HCT116 (cell line): ENCODE results near the gene PDSS2. TPM values are rescaled to one million over a fixed set of nuclear protein-coding genes. Genes with fewer than 3 reads are reported as not detected.

ENCODE experiments used
- ATAC-seq: fragments of 200-7000 bp; cut with Tn5 transposase; 2 replicates; pipeline ENCODE4 v1.9.1; 2020; ENCODE audit warnings: mild to moderate bottlenecking, moderate library complexity
- BruUV-seq: library from RNA; stranded (reverse); fragments of 400-500 nt; replicated peaks from 2 replicates; lab custom pipeline; 2021; lab: Mats Ljungman, UMichigan
- CTCF ChIA-PET: fragments of 300-600 bp; sonication (Branson Sonifier 250); formaldehyde crosslinking; loops from one replicate; lab custom pipeline; 2021; ENCODE audit warnings: antibody characterized with exemption; lab: Charles Lee
- POLR2A ChIA-PET: fragments of 300-600, 350-600 bp; sonication (Branson Sonifier 250); formaldehyde crosslinking; loops from one replicate; lab custom pipeline; 2021; ENCODE audit warnings: antibody characterized with exemption; lab: Charles Lee
- RAD21 ChIA-PET, 2 experiments: fragments of 300-600 bp; sonication (Branson Sonifier 250); formaldehyde crosslinking; loops; one replicate each; lab custom pipeline; 2023; ENCODE audit warnings: low total read pairs in 2 of 2; ENCODE audit not compliant: uncharacterized antibody in 2 of 2, unreplicated experiment in 2 of 2, low non-redundant PET in 1 of 2; lab: Charles Lee
- DNase-seq: peaks from one replicate; pipeline ENCODE4 v3.0.0-alpha.2; 2010; ENCODE audit warnings: low read depth, low spot score
- H2AFZ ChIP-seq: fragments of 200-600 bp; shearing (Covaris generic), sonication (generic); 2 replicates; pipeline ENCODE4 v1.6.1; 2017; ENCODE audit warnings: low read depth, mixed run types, mixed read lengths, antibody characterized with exemption, low read length; ENCODE audit not compliant: poor library complexity, severe bottlenecking
- H3K27ac ChIP-seq: 2 replicates; pipeline ENCODE4 v1.5.1; 2012; ENCODE audit warnings: low read depth, low read length
- H3K27me3 ChIP-seq: fragments of 200-600 bp; sonication (generic); 2 replicates; pipeline ENCODE4 v1.6.1; 2016; ENCODE audit warnings: mixed run types, low read length, mixed read lengths; ENCODE audit not compliant: insufficient read depth
- H3K36me3 ChIP-seq, 2 experiments: fragments of 200-500 bp in 1 of 2; fragments of 200-600 bp in 1 of 2; sonication (Bioruptor generic) in 1 of 2; sonication (generic) in 1 of 2; 2 replicates each; pipeline versions ENCODE4 v1.5.1 to v1.6.1; 2014 to 2016; ENCODE audit warnings: low read length in 2 of 2, inconsistent platforms in 1 of 2, mixed read lengths in 1 of 2, mixed run types in 1 of 2; ENCODE audit not compliant: insufficient read depth in 2 of 2, control insufficient read depth in 1 of 2
- H3K4me1 ChIP-seq, 2 experiments: fragments of 200-600 bp in 1 of 2; sonication (generic) in 1 of 2; 2 replicates each; pipeline versions ENCODE4 v1.5.1 to v1.6.1; 2012 to 2017; ENCODE audit warnings: low read length in 2 of 2, inconsistent platforms in 1 of 2, mild to moderate bottlenecking in 1 of 2, mixed read lengths in 1 of 2, mixed run types in 1 of 2, moderate library complexity in 1 of 2; ENCODE audit not compliant: insufficient read depth in 2 of 2, control insufficient read depth in 1 of 2
- H3K4me2 ChIP-seq: fragments of 200-600 bp; sonication (generic); 2 replicates; pipeline ENCODE4 v1.6.1; 2017; ENCODE audit warnings: mixed run types, low read length, mixed read lengths
- H3K4me3 ChIP-seq, 2 experiments: fragments of 200-600 bp in 1 of 2; sonication (generic) in 1 of 2; replicated peaks in 1 of 2; 2 replicates each; pipeline ENCODE4 v1.5.1; 2011 to 2016; ENCODE audit warnings: low read length in 2 of 2, control low read depth in 1 of 2, low read depth in 1 of 2, mild to moderate bottlenecking in 1 of 2, mixed read lengths in 1 of 2, mixed run types in 1 of 2
- H3K79me2 ChIP-seq: fragments of 200-600 bp; sonication (generic); 2 replicates; pipeline ENCODE4 v1.6.1; 2017; ENCODE audit warnings: mild to moderate bottlenecking, mixed run types, low read length, moderate library complexity, mixed read lengths; ENCODE audit not compliant: insufficient read depth
- H3K9ac ChIP-seq: fragments of 200-600 bp; sonication (generic); 2 replicates; pipeline ENCODE4 v1.6.1; 2016; ENCODE audit warnings: low read length, mixed read lengths
- H3K9me2 ChIP-seq: fragments of 200-600 bp; sonication (generic), shearing (Covaris generic); 2 replicates; pipeline ENCODE4 v1.6.1; 2017; ENCODE audit warnings: mixed run types, mild to moderate bottlenecking, moderate library complexity; ENCODE audit not compliant: insufficient read depth
- H3K9me3 ChIP-seq, 2 experiments: fragments of 200-500 bp in 1 of 2; fragments of 200-600 bp in 1 of 2; sonication (Bioruptor generic) in 1 of 2; sonication (generic) in 1 of 2; 2 replicates each; pipeline ENCODE4 v1.6.1; 2014 to 2017; ENCODE audit warnings: low read length in 2 of 2, mixed read lengths in 2 of 2, inconsistent platforms in 1 of 2, low read depth in 1 of 2, mild to moderate bottlenecking in 1 of 2, mixed run types in 1 of 2, moderate library complexity in 1 of 2; ENCODE audit not compliant: control insufficient read depth in 1 of 2, insufficient read depth in 1 of 2
- H4K20me1 ChIP-seq: fragments of 200-600 bp; sonication (generic), shearing (Covaris generic); 2 replicates; pipeline ENCODE4 v1.6.1; 2017; ENCODE audit warnings: mixed run types, mild to moderate bottlenecking, moderate library complexity; ENCODE audit not compliant: insufficient read depth
- CBX3 ChIP-seq: IDR thresholded peaks from 2 replicates; pipeline ENCODE4 v1.6.1; 2012; ENCODE audit warnings: low read depth
- CEBPB ChIP-seq: IDR thresholded peaks from 2 replicates; pipeline ENCODE4 v1.6.1; 2012; ENCODE audit warnings: low read depth
- CTCF ChIP-seq, 3 experiments: fragments of 200-600 bp in 1 of 3; sonication (generic) in 1 of 3; IDR thresholded peaks in 2 of 3; conservative IDR thresholded peaks in 1 of 3; 2 replicates each; pipeline ENCODE4 v1.5.1; 2012 to 2017; ENCODE audit warnings: low read depth in 2 of 3, low read length in 2 of 3, antibody characterized with exemption in 1 of 3, borderline replicate concordance in 1 of 3, control low read depth in 1 of 3, mild to moderate bottlenecking in 1 of 3, mixed read lengths in 1 of 3, mixed run types in 1 of 3, moderate library complexity in 1 of 3; ENCODE audit not compliant: insufficient read depth in 1 of 3
- EGR1 ChIP-seq: IDR thresholded peaks from 2 replicates; pipeline ENCODE4 v1.6.1; 2012; ENCODE audit warnings: low read depth
- EZH2 ChIP-seq: fragments of 200-600 bp; sonication (generic); IDR thresholded peaks from 2 replicates; pipeline ENCODE4 v1.6.1; 2017; ENCODE audit warnings: antibody characterized with exemption, mixed run types
- EZH2phosphoT487 ChIP-seq: fragments of 200-600 bp; IDR thresholded peaks from 2 replicates; pipeline ENCODE4 v1.6.1; 2018; ENCODE audit warnings: antibody characterized with exemption, borderline replicate concordance
- FOSL1 ChIP-seq: IDR thresholded peaks from 2 replicates; pipeline ENCODE4 v1.6.1; 2012; ENCODE audit warnings: low read depth
- JUND ChIP-seq: IDR thresholded peaks from 2 replicates; pipeline ENCODE4 v1.6.1; 2012
- POLR2A ChIP-seq: IDR thresholded peaks from 2 replicates; pipeline ENCODE4 v1.7.0; 2011; ENCODE audit warnings: borderline replicate concordance; ENCODE audit not compliant: insufficient read depth, insufficient read length; ENCODE audit errors: extremely low read depth
- POLR2AphosphoS5 ChIP-seq: IDR thresholded peaks from 2 replicates; pipeline ENCODE4 v1.6.1; 2011; ENCODE audit warnings: mild to moderate bottlenecking, low read depth, low read length, moderate library complexity
- RAD21 ChIP-seq: IDR thresholded peaks from 2 replicates; pipeline ENCODE4 v1.6.1; 2012; ENCODE audit warnings: low read depth, mild to moderate bottlenecking
- SP1 ChIP-seq: IDR thresholded peaks from 2 replicates; pipeline ENCODE4 v1.6.1; 2012; ENCODE audit warnings: low read depth
- SRF ChIP-seq: IDR thresholded peaks from 2 replicates; pipeline ENCODE4 v1.6.1; 2012; ENCODE audit warnings: low read depth
- TCF7L2 ChIP-seq: IDR thresholded peaks from 2 replicates; pipeline ENCODE4 v1.7.0; 2011; ENCODE audit warnings: borderline replicate concordance, inconsistent platforms; ENCODE audit not compliant: insufficient read depth, insufficient read length; ENCODE audit errors: extremely low read depth
- YY1 ChIP-seq: IDR thresholded peaks from 2 replicates; pipeline ENCODE4 v1.6.1; 2011; ENCODE audit warnings: low read length, low read depth, moderate library complexity, mild to moderate bottlenecking; ENCODE audit not compliant: insufficient replicate concordance; ENCODE audit errors: extremely low read depth
- ZFX ChIP-seq: fragments of 450-650 bp; IDR thresholded peaks from 2 replicates; pipeline ENCODE4 v1.6.1; 2017
- intact Hi-C: fragments of 100-400 bp; cut with micrococcal nuclease; formaldehyde crosslinking; loops from 2 replicates; pipeline ENCODE4 v1.10.0; 2022
- total RNA-seq: library from RNA; stranded (reverse); gene quantifications from one replicate; pipeline ENCODE4 v1.2.1, GENCODE V29; 2021; ENCODE audit not compliant: unreplicated experiment
- TF ChIP-seq, protein P1 (sequence below): IDR thresholded peaks from 2 replicates; pipeline ENCODE4 v1.6.1; 2012
- TF ChIP-seq, protein P2 (sequence below): IDR thresholded peaks from 2 replicates; pipeline ENCODE4 v1.6.1; 2011; ENCODE audit warnings: mild to moderate bottlenecking, low read length, moderate library complexity; ENCODE audit not compliant: insufficient replicate concordance; ENCODE audit errors: extremely low read depth
- TF ChIP-seq, protein P3 (sequence below): IDR thresholded peaks from 2 replicates; pipeline ENCODE4 v1.6.1; 2012

The PDSS2 gene
- total RNA-seq, 1 experiment from 2014 or later, result 12.2 TPM

DNA sequence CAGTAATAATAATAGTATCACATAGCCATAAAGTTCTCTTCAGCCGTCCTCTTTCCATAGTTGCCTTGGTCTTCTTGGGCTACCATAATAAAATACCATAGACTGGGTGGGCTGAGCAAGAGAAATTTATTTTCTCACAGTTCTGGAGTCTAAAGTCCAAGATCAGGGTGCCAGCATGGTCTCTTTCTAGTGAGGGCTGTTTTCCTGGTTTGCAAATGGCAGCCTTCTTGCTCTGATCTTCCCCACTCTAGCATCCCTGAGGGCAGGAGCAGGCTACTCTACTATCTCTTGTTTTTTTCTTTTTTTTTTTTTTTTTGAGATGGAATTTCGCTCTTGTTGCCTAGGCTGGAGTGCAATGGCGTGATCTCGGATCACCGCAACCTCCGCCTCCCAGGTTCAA is 335.9 kb downstream of the PDSS2 start (continued):
- TF ChIP-seq CTCF (IDR thresholded peaks at IDR 0.05 in 2 of 3, conservative IDR thresholded peaks at IDR 0.05 in 1 of 3; ENCODE audit: borderline replicate concordance in 1 of 3, insufficient read depth in 1 of 3, low read depth in 2 of 3, low read length in 2 of 3) (no peak), CBX3 (no peak), RAD21 (no peak), EGR1 (no peak), EZH2 (no peak), TCF7L2 (no peak), SRF (no peak), ZFX (no peak), YY1 (no peak), POLR2A (no peak), FOSL1 (no peak), POLR2AphosphoS5 (no peak), CEBPB (no peak), EZH2phosphoT487 (no peak)
- TF ChIP-seq, protein P1, sequence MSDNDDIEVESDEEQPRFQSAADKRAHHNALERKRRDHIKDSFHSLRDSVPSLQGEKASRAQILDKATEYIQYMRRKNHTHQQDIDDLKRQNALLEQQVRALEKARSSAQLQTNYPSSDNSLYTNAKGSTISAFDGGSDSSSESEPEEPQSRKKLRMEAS, result no peak

DNA sequence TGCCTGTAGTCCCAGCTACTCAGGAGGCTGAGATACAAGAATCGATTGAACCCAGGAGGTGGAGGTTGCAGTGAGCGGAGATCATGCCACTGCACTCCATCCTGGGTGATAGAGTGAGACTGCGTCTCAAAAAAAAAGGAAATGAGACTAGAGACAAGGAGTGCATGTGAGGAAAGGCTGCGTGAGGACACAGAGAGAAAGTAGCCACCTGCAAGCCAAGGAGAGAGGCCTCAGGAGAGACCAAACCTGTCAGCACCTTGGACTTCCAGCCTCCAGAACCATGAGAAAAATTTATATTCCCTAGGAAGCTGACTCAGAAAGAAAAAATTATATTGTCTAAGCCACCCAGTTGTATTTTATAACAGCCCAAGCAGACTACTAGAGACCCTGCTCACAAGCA is 336.6 kb downstream of the PDSS2 start:
- BruUV-seq, result no TSS peak
- H3K4me3 ChIP-seq, result no peak overlapping the region
- ATAC-seq (no peak), DNase-seq (no peak)
- POLR2A ChIA-PET, result no interaction called here
- H3K27me3 ChIP-seq, result no peaks in the 10 kb centered on the region
- no peak overlapping the region for H2AFZ ChIP-seq
- RAD21 ChIA-PET, result no interaction called here
- CTCF ChIA-PET, result no interaction called here
- H3K9ac ChIP-seq, result no peak overlapping the region
- no peak overlapping the region for H3K27ac ChIP-seq
- no peaks in the 10 kb centered on the region for H3K9me2 ChIP-seq
- no peaks in the 10 kb centered on the region for H3K79me2 ChIP-seq
- H3K4me2 ChIP-seq, result no peak overlapping the region
- H3K9me3 ChIP-seq, result no peaks in the 10 kb centered on the region
- no peaks in the 10 kb centered on the region for H4K20me1 ChIP-seq
- TF ChIP-seq SP1 (no peak), JUND (no peak), EZH2phosphoT487 (no peak)
- TF ChIP-seq, protein P2, sequence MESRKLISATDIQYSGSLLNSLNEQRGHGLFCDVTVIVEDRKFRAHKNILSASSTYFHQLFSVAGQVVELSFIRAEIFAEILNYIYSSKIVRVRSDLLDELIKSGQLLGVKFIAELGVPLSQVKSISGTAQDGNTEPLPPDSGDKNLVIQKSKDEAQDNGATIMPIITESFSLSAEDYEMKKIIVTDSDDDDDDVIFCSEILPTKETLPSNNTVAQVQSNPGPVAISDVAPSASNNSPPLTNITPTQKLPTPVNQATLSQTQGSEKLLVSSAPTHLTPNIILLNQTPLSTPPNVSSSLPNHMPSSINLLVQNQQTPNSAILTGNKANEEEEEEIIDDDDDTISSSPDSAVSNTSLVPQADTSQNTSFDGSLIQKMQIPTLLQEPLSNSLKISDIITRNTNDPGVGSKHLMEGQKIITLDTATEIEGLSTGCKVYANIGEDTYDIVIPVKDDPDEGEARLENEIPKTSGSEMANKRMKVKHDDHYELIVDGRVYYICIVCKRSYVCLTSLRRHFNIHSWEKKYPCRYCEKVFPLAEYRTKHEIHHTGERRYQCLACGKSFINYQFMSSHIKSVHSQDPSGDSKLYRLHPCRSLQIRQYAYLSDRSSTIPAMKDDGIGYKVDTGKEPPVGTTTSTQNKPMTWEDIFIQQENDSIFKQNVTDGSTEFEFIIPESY, result no peak
- TF ChIP-seq, protein P3, sequence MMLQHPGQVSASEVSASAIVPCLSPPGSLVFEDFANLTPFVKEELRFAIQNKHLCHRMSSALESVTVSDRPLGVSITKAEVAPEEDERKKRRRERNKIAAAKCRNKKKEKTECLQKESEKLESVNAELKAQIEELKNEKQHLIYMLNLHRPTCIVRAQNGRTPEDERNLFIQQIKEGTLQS, result no peak
- H3K4me1 ChIP-seq, result peaks cover 8 to 10% of the 10 kb centered on the region in 2 experiments; a peak in 3 of 4 replicates
- intact Hi-C loops, result no loop called here
- no peaks in the 10 kb centered on the region for H3K36me3 ChIP-seq
